ENCODE data around the gene PLAC1. TPM values are rescaled to one million over a fixed set of nuclear protein-coding genes. Genes with fewer than 3 reads are reported as not detected.

PLAC1 gene
- total RNA-seq, 1 experiment from 2014 or later: 0.91 TPM

GRCh38 chrX:134672101-134672500 lies 13.8 kb upstream of the PLAC1 start:
- Mint-ChIP-seq H3K27ac (ENCODE audit: low read depth, unreplicated experiment) (no peak overlapping the region), H3K27me3 (ENCODE audit: insufficient read depth, unreplicated experiment) (peaks cover under 1% of the 10 kb centered on the region), H3K9me3 (ENCODE audit: unreplicated experiment) (no peaks in the 10 kb centered on the region), H3K4me1 (ENCODE audit: insufficient read depth, unreplicated experiment) (peaks cover 23% of the 10 kb centered on the region), H3K4me3 (ENCODE audit: unreplicated experiment) (no peak overlapping the region), H3K36me3 (ENCODE audit: insufficient read depth, unreplicated experiment) (no peaks in the 10 kb centered on the region)
- POLR2A ChIA-PET: interaction anchor here (1.3 kb wide), 1 partner anchor 13 kb away, joined by 5 read pairs; no protein-coding TSS in a partner anchor
- BruUV-seq (replicated peaks): no TSS peak
- intact Hi-C loops (cut with micrococcal nuclease): no loop called here
- CTCF ChIA-PET: interaction anchor here (0.8 to 1.1 kb wide), 2 partner anchors 10 to 89 kb away, joined by 4 read pairs; no protein-coding TSS in a partner anchor
- no peak for TF ChIP-seq CTCF (IDR thresholded peaks at IDR 0.05; ENCODE audit: unreplicated experiment)
- DNase-seq (ENCODE audit: unreplicated experiment): no peak

DNA sequence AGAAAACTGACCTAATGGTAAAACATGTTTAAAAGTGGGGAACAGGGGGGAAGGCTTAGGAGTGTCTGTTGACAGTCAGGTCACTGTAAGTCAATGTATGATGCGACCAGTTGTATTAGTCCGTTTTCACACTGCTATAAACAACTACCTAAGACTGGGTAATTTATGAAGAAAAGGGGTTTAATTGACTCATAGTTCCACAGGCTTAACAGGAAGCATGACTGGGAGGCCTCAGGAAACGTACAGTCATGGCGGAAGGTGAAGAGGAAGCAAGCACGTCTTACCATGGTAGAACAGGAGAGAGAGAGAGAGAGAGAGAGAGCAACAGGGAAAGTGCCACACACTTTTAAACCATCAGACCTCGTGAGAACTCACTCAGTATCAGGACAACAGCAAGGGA lies 13.0 kb upstream of the PLAC1 start:
- POLR2A ChIA-PET: no interaction called here
- Mint-ChIP-seq H3K36me3 (ENCODE audit: insufficient read depth, unreplicated experiment) (no peaks in the 10 kb centered on the region), H3K27ac (ENCODE audit: low read depth, unreplicated experiment) (no peak overlapping the region), H3K4me3 (ENCODE audit: unreplicated experiment) (no peak overlapping the region), H3K4me1 (ENCODE audit: insufficient read depth, unreplicated experiment) (peaks cover 23% of the 10 kb centered on the region), H3K9me3 (ENCODE audit: unreplicated experiment) (no peaks in the 10 kb centered on the region), H3K27me3 (ENCODE audit: insufficient read depth, unreplicated experiment) (no peaks in the 10 kb centered on the region)
- DNase-seq (ENCODE audit: unreplicated experiment): no peak
- BruUV-seq (replicated peaks): no TSS peak
- intact Hi-C loops (cut with micrococcal nuclease): loop anchor here (2.0 kb wide), 1 partner anchor 66 kb away; no protein-coding TSS in a partner anchor
- no peak for TF ChIP-seq CTCF (IDR thresholded peaks at IDR 0.05; ENCODE audit: unreplicated experiment)
- CTCF ChIA-PET: interaction anchor here (1.1 kb wide), 1 partner anchor 90 kb away, joined by 4 read pairs; no protein-coding TSS in a partner anchor

DNA sequence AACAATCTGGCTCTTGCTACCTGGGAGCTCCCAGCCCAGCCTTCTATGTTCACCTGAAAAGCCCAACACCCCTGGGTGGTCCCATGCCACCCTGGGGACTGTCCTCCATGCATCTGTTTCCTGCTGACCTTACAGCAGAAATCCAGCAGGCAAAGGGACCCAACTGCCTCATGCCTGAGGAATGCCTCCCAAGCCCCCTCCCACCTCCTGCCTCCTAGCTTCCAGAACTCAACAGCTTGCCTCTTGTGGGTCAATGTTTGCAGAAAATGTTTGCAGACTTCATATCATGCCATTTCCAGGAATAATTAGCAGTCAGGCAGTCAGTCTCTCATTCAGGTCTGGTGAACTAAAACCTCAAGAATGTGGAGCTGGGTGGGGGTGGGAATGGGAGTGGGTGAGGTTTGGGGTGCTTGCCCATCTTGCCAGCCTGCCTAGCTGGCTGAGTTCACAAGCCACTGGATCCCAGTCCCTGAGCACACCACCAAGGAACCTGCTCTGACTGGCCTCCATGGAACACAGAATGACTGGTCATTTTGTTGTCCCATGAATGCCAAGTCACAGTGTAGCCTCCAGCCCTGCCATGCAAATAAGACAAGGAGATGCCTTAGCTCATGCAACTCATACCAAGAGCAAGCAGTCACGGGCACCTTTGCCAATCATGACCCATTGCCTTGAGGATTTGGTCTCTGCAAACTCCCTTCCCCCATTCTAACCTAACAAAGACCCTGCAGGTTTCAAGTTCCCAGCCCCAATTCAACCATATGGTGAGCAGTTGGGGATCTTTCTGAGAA lies 12.1 kb upstream of the PLAC1 start:
- intact Hi-C loops (cut with micrococcal nuclease): loop anchor here (2.0 kb wide), 1 partner anchor 66 kb away; no protein-coding TSS in a partner anchor
- no TSS peak for BruUV-seq (replicated peaks)
- CTCF ChIA-PET: no interaction called here
- Mint-ChIP-seq H3K4me3 (ENCODE audit: unreplicated experiment) (no peak overlapping the region), H3K9me3 (ENCODE audit: unreplicated experiment) (no peaks in the 10 kb centered on the region), H3K36me3 (ENCODE audit: insufficient read depth, unreplicated experiment) (no peaks in the 10 kb centered on the region), H3K27me3 (ENCODE audit: insufficient read depth, unreplicated experiment) (no peaks in the 10 kb centered on the region), H3K27ac (ENCODE audit: low read depth, unreplicated experiment) (peak overlapping the region; percentile 82), H3K4me1 (ENCODE audit: insufficient read depth, unreplicated experiment) (peaks cover 23% of the 10 kb centered on the region)
- POLR2A ChIA-PET: interaction anchor here (0.6 to 1.4 kb wide), 8 partner anchors 9 to 143 kb away, joined by 3 to 5 read pairs (median 3); partner anchors contain the start of gene PLAC1
- no peak for TF ChIP-seq CTCF (IDR thresholded peaks at IDR 0.05; ENCODE audit: unreplicated experiment)
- peak; percentile 62 for DNase-seq (ENCODE audit: unreplicated experiment)

- POLR2A ChIA-PET: interaction anchor here (0.6 to 1.4 kb wide), 6 partner anchors 9 to 142 kb away, joined by 3 to 5 read pairs (median 4); partner anchors contain the start of gene PLAC1
- CTCF ChIA-PET: no interaction called here
- Mint-ChIP-seq H3K9me3 (ENCODE audit: unreplicated experiment) (no peaks in the 10 kb centered on the region), H3K36me3 (ENCODE audit: insufficient read depth, unreplicated experiment) (no peaks in the 10 kb centered on the region), H3K4me3 (ENCODE audit: unreplicated experiment) (no peak overlapping the region), H3K4me1 (ENCODE audit: insufficient read depth, unreplicated experiment) (peaks cover 23% of the 10 kb centered on the region), H3K27me3 (ENCODE audit: insufficient read depth, unreplicated experiment) (no peaks in the 10 kb centered on the region), H3K27ac (ENCODE audit: low read depth, unreplicated experiment) (peak overlapping the region; percentile 82)
- peak; percentile 81 for DNase-seq (ENCODE audit: unreplicated experiment)
- no TSS peak for BruUV-seq (replicated peaks)
- TF ChIP-seq CTCF (IDR thresholded peaks at IDR 0.05; ENCODE audit: unreplicated experiment): no peak
- intact Hi-C loops (cut with micrococcal nuclease): loop anchor here (2.0 kb wide), 1 partner anchor 65 kb away; no protein-coding TSS in a partner anchor
These were observed 11.3 kb upstream of the PLAC1 start for GRCh38 chrX:134669378-134670098.

Data from MCF 10A (cell line).